Gastrocnemius medialis (tissue), 4 donors: ENCODE data around the gene BPHL.
"Not testable (repeated sequence)": the region's sequence is repeated elsewhere in the genome, so short reads cannot be mapped to it uniquely, and the experiment has no call there.

Source experiments
- CTCF ChIP-seq, 5 experiments: fragments of 450-650 bp in 3 of 5; fragments of 200-600 bp in 2 of 5; sonication (generic) in 2 of 5; IDR thresholded peaks in 4 of 5; conservative IDR thresholded peaks in 1 of 5; 1 replicate in 4 of 5; 2 replicates in 1 of 5; pipeline ENCODE4 v1.5.1; 2016 to 2019; ENCODE audit warnings: antibody characterized with exemption in 5 of 5, mild to moderate bottlenecking in 3 of 5, moderate library complexity in 3 of 5
- POLR2A ChIP-seq, 2 donors: fragments of 450-650 bp; IDR thresholded peaks; one replicate each; pipeline ENCODE4 v1.6.1; 2017; ENCODE audit warnings: antibody characterized with exemption in 2 of 2, mild to moderate bottlenecking in 2 of 2, moderate library complexity in 2 of 2

GRCh38 chr6:3078952-3079351, 39.6 kb upstream of the BPHL start:
- not testable (repeated sequence) for TF ChIP-seq CTCF (IDR thresholded peaks at IDR 0.05 in 4 of 5, conservative IDR thresholded peaks at IDR 0.05 in 1 of 5); POLR2A (IDR thresholded peaks at IDR 0.05)
